Measurements from ENCODE around the gene CREB3L1. TPM values are rescaled to one million over a fixed set of nuclear protein-coding genes. Genes with fewer than 3 reads are reported as not detected.

The CREB3L1 gene
- total RNA-seq, 1 experiment from 2014 or later: 3.3 TPM

DNA sequence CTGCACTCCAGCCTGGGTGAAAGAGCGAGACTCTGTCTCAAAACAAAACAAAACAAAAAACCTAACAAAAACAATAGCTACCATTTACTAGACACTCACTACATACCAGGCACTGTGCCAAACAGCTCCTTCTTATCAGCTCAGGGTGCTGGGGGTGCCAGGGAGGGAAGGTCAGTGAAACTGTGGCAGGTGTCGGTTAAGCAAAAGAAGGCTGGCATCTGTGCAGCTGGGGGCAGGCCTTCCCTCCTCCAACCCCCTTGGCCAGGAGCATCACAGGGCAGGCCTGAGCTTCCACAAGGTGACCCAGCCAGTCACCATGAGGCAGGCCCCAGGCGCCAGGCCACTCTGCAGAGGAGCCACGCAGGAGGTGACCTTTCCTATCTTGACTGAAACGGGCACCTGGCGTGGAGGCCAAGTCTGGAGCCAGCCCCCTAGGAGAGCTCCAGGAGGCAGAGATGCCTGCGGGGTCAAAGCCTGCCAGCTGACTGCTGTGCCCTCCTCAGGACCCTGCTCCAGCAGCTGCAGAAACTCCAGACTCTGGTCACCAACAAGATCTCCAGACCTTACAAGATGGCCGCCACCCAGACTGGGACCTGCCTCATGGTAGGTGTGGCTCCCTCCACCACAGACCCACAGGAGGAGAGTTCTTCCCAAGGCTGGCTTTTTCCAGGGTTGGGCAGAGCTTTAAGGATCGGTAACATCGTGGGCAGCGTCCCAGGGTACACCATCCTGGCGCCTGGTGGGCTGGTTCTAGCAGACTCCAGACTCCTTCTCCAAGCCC lies 38.5 kb downstream of the CREB3L1 start:
- H2BK20ac ChIP-seq (ENCODE audit: low read depth, low read length, poor library complexity, severe bottlenecking): no peak overlapping the region
- no peak overlapping the region for H2BK12ac ChIP-seq (ENCODE audit: insufficient read length, low read depth, low read length)
- no peaks in the 10 kb centered on the region; the same call in 1 of the 2 replicates for H3K27me3 Mint-ChIP-seq (ENCODE audit: low read depth)

More for the DNA sequence above, 38.5 kb downstream of the CREB3L1 start:
- no peak overlapping the region for H3K23ac ChIP-seq (ENCODE audit: insufficient read length, low read depth, low read length)
- H3T11ph ChIP-seq (ENCODE audit: low read length): no peak overlapping the region
- no peaks in the 10 kb centered on the region for H3K9me3 Mint-ChIP-seq
- no peak overlapping the region for H4K8ac ChIP-seq (replicated peaks; ENCODE audit: insufficient read length, low read depth, low read length)
- H3K27ac ChIP-seq (ENCODE audit: insufficient read length, low read depth, low read length): no peak overlapping the region
- no peak overlapping the region for H3K56ac ChIP-seq (ENCODE audit: insufficient read length, low read depth, low read length)
- H4K5ac ChIP-seq (ENCODE audit: insufficient read length, low read depth, low read length): no peak overlapping the region
- H2BK120ac ChIP-seq (ENCODE audit: low read depth, low read length, poor library complexity, severe bottlenecking): no peak overlapping the region
- no peaks in the 10 kb centered on the region for H3K9me3 ChIP-seq (ENCODE audit: control insufficient read depth, low read depth, low read length)
- H3K36me3 Mint-ChIP-seq (ENCODE audit: insufficient read depth in 1 of 3, low read depth in 3 of 3): peaks cover 0 to 9% (median 5%) of the 10 kb centered on the region in 3 experiments; a peak in 3 of 7 replicates
- TF ChIP-seq, protein P1, sequence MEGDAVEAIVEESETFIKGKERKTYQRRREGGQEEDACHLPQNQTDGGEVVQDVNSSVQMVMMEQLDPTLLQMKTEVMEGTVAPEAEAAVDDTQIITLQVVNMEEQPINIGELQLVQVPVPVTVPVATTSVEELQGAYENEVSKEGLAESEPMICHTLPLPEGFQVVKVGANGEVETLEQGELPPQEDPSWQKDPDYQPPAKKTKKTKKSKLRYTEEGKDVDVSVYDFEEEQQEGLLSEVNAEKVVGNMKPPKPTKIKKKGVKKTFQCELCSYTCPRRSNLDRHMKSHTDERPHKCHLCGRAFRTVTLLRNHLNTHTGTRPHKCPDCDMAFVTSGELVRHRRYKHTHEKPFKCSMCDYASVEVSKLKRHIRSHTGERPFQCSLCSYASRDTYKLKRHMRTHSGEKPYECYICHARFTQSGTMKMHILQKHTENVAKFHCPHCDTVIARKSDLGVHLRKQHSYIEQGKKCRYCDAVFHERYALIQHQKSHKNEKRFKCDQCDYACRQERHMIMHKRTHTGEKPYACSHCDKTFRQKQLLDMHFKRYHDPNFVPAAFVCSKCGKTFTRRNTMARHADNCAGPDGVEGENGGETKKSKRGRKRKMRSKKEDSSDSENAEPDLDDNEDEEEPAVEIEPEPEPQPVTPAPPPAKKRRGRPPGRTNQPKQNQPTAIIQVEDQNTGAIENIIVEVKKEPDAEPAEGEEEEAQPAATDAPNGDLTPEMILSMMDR (conservative IDR thresholded peaks at IDR 0.05): no peak
- H3K27ac Mint-ChIP-seq: no peak overlapping the region
- H2BK5ac ChIP-seq (ENCODE audit: insufficient read length, low read length): no peak overlapping the region
- no peak overlapping the region for H3K4ac ChIP-seq (ENCODE audit: low read depth, low read length)
- H3K4me3 Mint-ChIP-seq: no peak overlapping the region
- no peaks in the 10 kb centered on the region for H3K79me1 ChIP-seq (ENCODE audit: insufficient read depth, low read depth, low read length, poor library complexity, severe bottlenecking)
- H3K27me3 ChIP-seq (ENCODE audit: insufficient read depth, low read length): no peaks in the 10 kb centered on the region
- H3K23me2 ChIP-seq (ENCODE audit: insufficient read length, low read depth, low read length, poor library complexity, severe bottlenecking): no peaks in the 10 kb centered on the region
- H4K20me1 ChIP-seq (ENCODE audit: control insufficient read depth, insufficient read depth, insufficient read length): no peaks in the 10 kb centered on the region
- WGBS (ENCODE audit: extremely low coverage, insufficient read length, low lambda C conversion rate): no CpG with 5 or more reads among the region's 12 CpGs
- DNase-seq: no peak
- no peak overlapping the region; the same call in 1 of the 2 replicates for H3K14ac ChIP-seq (ENCODE audit: insufficient read depth, low read length)
- no peak overlapping the region for H3K4me2 ChIP-seq (ENCODE audit: insufficient read depth, insufficient read length, low read length)
- no peaks in the 10 kb centered on the region for H3K4me1 ChIP-seq (ENCODE audit: insufficient read depth, low read length)
- peaks cover 6 to 8% of the 10 kb centered on the region in 2 experiments; a peak in 2 of 4 replicates for H3K4me1 Mint-ChIP-seq
- no peak overlapping the region for H4K91ac ChIP-seq (ENCODE audit: insufficient read length, low read depth, low read length)
- no peak overlapping the region for H2AK5ac ChIP-seq (ENCODE audit: insufficient read length, low read length)
- H3K79me2 ChIP-seq (ENCODE audit: insufficient read depth, low read length): no peaks in the 10 kb centered on the region
- no peak overlapping the region for H3K18ac ChIP-seq (ENCODE audit: insufficient read length, low read depth, low read length)
- no peak overlapping the region for H2BK15ac ChIP-seq (ENCODE audit: low read depth, low read length)
- H3K9ac ChIP-seq (ENCODE audit: extremely low read depth, insufficient read length, low read length): no peak overlapping the region
- H2AFZ ChIP-seq (ENCODE audit: low read length): no peak overlapping the region
